Breast epithelium (tissue), 3 donors: ENCODE results near the gene PPP2R5B.

ENCODE experiments used
- CTCF ChIP-seq, 3 donors: fragments of 450-650 bp; IDR thresholded peaks; one replicate each; pipeline ENCODE4 v1.5.1; 2016 to 2017; ENCODE audit warnings: antibody characterized with exemption in 3 of 3, mild to moderate bottlenecking in 3 of 3, moderate library complexity in 3 of 3
- POLR2A ChIP-seq: fragments of 450-650 bp; IDR thresholded peaks from one replicate; pipeline ENCODE4 v1.6.1; 2016; ENCODE audit warnings: antibody characterized with exemption, mild to moderate bottlenecking, moderate library complexity
- POLR2AphosphoS5 ChIP-seq, 3 donors: sonication (generic); formaldehyde crosslinking; IDR thresholded peaks; one replicate each; pipeline ENCODE4 v1.6.1; 2017; ENCODE audit warnings: antibody characterized with exemption in 3 of 3

GRCh38 chr11:64971421-64972233 lies 47.1 kb downstream of the PPP2R5B start, which contains the start of gene MAJIN:
- TF ChIP-seq CTCF (IDR thresholded peaks at IDR 0.05) (no peak), POLR2A (no peak), POLR2AphosphoS5 (IDR thresholded peaks at IDR 0.05) (peak in 1 of 3 donors; percentile 15)
